Nephron progenitor cell (in vitro differentiated cells): ENCODE data around the gene DCUN1D1.

Experiments used
- DNase-seq: peaks from one replicate; pipeline ENCODE4 v3.0.0; 2021
- H3K27ac Mint-ChIP-seq: 2 replicates; pipeline ENCODE4 v1.8.0; 2021; ENCODE audit warnings: mild to moderate bottlenecking, moderate library complexity, mixed read lengths
- H3K27me3 Mint-ChIP-seq: 2 replicates; pipeline ENCODE4 v1.8.0; 2021; ENCODE audit warnings: mild to moderate bottlenecking, low read depth, mixed read lengths; ENCODE audit not compliant: poor library complexity
- H3K36me3 Mint-ChIP-seq: 2 replicates; pipeline ENCODE4 v1.8.0; 2021; ENCODE audit warnings: low read depth, mixed read lengths
- H3K4me1 Mint-ChIP-seq: 2 replicates; pipeline ENCODE4 v1.8.0; 2021; ENCODE audit warnings: mixed read lengths
- H3K4me3 Mint-ChIP-seq: 2 replicates; pipeline ENCODE4 v1.8.0; 2021; ENCODE audit warnings: mild to moderate bottlenecking, moderate library complexity, mixed read lengths
- H3K9me3 Mint-ChIP-seq: 2 replicates; pipeline ENCODE4 v1.8.0; 2021; ENCODE audit warnings: mild to moderate bottlenecking, moderate library complexity, mixed read lengths
- TF ChIP-seq, protein P1 (sequence below): fragments of 200-600 bp; sonication (generic); IDR thresholded peaks from 2 replicates; pipeline ENCODE4 v1.5.0; 2021; ENCODE audit warnings: antibody characterized with exemption

DCUN1D1 gene

GRCh38 chr3:182917134-182917533 is 63.2 kb downstream of the DCUN1D1 start:
- peaks cover 29% of the 10 kb centered on the region for H3K36me3 Mint-ChIP-seq
- H3K4me3 Mint-ChIP-seq, result no peak overlapping the region
- H3K27ac Mint-ChIP-seq, result no peak overlapping the region
- peaks cover 24% of the 10 kb centered on the region for H3K4me1 Mint-ChIP-seq
- no peak for DNase-seq
- no peaks in the 10 kb centered on the region for H3K9me3 Mint-ChIP-seq
- TF ChIP-seq, protein P1, sequence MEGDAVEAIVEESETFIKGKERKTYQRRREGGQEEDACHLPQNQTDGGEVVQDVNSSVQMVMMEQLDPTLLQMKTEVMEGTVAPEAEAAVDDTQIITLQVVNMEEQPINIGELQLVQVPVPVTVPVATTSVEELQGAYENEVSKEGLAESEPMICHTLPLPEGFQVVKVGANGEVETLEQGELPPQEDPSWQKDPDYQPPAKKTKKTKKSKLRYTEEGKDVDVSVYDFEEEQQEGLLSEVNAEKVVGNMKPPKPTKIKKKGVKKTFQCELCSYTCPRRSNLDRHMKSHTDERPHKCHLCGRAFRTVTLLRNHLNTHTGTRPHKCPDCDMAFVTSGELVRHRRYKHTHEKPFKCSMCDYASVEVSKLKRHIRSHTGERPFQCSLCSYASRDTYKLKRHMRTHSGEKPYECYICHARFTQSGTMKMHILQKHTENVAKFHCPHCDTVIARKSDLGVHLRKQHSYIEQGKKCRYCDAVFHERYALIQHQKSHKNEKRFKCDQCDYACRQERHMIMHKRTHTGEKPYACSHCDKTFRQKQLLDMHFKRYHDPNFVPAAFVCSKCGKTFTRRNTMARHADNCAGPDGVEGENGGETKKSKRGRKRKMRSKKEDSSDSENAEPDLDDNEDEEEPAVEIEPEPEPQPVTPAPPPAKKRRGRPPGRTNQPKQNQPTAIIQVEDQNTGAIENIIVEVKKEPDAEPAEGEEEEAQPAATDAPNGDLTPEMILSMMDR, result no peak
- no peaks in the 10 kb centered on the region for H3K27me3 Mint-ChIP-seq

- Mint-ChIP-seq H3K27me3 (peaks cover 2% of the 10 kb centered on the region), H3K9me3 (no peaks in the 10 kb centered on the region), H3K4me1 (peaks cover 18% of the 10 kb centered on the region), H3K4me3 (no peak overlapping the region), H3K27ac (no peak overlapping the region), H3K36me3 (peaks cover 30% of the 10 kb centered on the region)
- DNase-seq, result no peak
- TF ChIP-seq, protein P1, result no peak
Observed at GRCh38 chr3:182914341-182914740, 66.0 kb downstream of the DCUN1D1 start.

- Mint-ChIP-seq H3K27me3 (peaks cover 2% of the 10 kb centered on the region), H3K36me3 (peaks cover 30% of the 10 kb centered on the region), H3K4me1 (peaks cover 18% of the 10 kb centered on the region), H3K27ac (no peak overlapping the region), H3K4me3 (no peak overlapping the region), H3K9me3 (no peaks in the 10 kb centered on the region)
- TF ChIP-seq, protein P1, result no peak
- no peak for DNase-seq
Observed at GRCh38 chr3:182913889-182914288, 66.4 kb downstream of the DCUN1D1 start.

DNA sequence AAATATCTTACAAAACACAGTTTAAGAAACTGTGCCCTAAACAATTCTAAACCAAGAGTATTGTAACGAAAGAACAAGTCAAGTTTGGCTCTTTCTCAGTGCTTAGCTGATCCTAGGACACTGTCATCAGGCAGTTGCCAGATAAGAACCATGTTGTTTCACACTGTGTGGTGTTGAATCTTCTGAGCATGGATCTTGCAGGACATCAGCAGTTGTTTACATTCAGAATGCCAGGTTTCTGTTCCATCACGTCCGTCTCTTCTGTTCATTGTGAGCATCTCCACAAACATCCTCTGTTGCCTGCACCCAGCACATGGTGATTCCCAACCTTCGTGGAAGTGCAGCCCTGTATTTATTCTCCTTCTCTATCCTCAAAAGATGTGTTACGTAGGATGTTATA is 67.9 kb downstream of the DCUN1D1 start:
- Mint-ChIP-seq H3K27me3 (peaks cover 2% of the 10 kb centered on the region), H3K4me1 (peaks cover 18% of the 10 kb centered on the region), H3K36me3 (peaks cover 30% of the 10 kb centered on the region), H3K9me3 (no peaks in the 10 kb centered on the region), H3K4me3 (no peak overlapping the region), H3K27ac (peak overlapping the region; percentile 58)
- TF ChIP-seq, protein P1, result no peak
- DNase-seq, result no peak

DNA sequence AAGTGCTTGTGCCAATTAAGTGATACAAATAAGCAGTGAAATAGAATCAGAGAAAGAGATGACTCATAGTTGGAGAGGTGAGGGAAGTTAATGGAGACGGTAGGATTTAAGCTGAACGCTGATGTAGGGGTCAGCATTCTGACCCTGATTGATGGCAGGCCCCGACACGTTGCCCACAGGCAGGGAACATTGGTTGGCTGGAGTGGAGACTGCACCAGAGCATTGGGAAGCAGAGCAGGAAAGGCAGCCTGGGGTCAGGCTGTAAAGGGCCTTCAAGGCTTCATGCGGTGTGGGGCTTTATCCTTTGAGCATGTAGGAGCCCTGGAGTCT is 68.6 kb downstream of the DCUN1D1 start:
- TF ChIP-seq, protein P1, result no peak
- peak; percentile 12 for DNase-seq
- Mint-ChIP-seq H3K9me3 (no peaks in the 10 kb centered on the region), H3K27ac (no peak overlapping the region), H3K4me1 (peaks cover 18% of the 10 kb centered on the region), H3K4me3 (no peak overlapping the region), H3K27me3 (peaks cover 2% of the 10 kb centered on the region), H3K36me3 (peaks cover 30% of the 10 kb centered on the region)

- DNase-seq, result no peak
- Mint-ChIP-seq H3K27ac (no peak overlapping the region), H3K4me1 (peaks cover 18% of the 10 kb centered on the region), H3K4me3 (no peak overlapping the region), H3K9me3 (no peaks in the 10 kb centered on the region), H3K36me3 (peaks cover 34% of the 10 kb centered on the region), H3K27me3 (peaks cover 2% of the 10 kb centered on the region)
- TF ChIP-seq, protein P1, result no peak
Observed at GRCh38 chr3:182910936-182911781, 69.2 kb downstream of the DCUN1D1 start.
